ENCODE results near the gene BCOR. TPM values are rescaled to one million over a fixed set of nuclear protein-coding genes. Genes with fewer than 3 reads are reported as not detected.

BCOR gene
- total RNA-seq, 3 donors from 2014 or later: 53.4 to 58.5 (median 54.5) TPM

DNA sequence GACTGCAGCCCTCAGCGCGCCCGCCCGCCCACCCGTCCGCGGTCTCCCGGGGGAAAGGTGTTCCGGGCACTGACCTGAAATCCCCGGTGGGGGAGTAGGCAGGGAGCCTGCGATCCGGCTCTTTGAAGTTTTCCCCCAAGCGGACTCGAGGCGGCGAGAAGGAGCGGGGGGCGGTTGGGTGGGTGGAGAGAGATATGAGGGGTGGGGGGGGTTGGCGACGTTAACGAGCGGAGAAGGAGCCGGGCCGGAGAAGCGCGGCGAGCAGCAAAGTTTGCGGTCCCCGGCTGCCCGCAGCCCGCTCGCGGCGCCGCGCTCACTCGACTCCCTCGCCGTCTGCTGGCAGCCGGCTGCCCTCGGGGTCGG, 636 bp downstream of the BCOR start:
- Mint-ChIP-seq H3K36me3 (ENCODE audit: insufficient read depth) (peaks cover 3% of the 10 kb centered on the region), H3K4me1 (ENCODE audit: low read depth) (peaks cover 23% of the 10 kb centered on the region), H3K27me3 (ENCODE audit: low read depth) (no peaks in the 10 kb centered on the region), H3K9me3 (no peaks in the 10 kb centered on the region), H3K4me3 (peak overlapping the region; percentile 91)
- DNase-seq (no peak), ATAC-seq (peak; percentile 5 to 9)

DNA sequence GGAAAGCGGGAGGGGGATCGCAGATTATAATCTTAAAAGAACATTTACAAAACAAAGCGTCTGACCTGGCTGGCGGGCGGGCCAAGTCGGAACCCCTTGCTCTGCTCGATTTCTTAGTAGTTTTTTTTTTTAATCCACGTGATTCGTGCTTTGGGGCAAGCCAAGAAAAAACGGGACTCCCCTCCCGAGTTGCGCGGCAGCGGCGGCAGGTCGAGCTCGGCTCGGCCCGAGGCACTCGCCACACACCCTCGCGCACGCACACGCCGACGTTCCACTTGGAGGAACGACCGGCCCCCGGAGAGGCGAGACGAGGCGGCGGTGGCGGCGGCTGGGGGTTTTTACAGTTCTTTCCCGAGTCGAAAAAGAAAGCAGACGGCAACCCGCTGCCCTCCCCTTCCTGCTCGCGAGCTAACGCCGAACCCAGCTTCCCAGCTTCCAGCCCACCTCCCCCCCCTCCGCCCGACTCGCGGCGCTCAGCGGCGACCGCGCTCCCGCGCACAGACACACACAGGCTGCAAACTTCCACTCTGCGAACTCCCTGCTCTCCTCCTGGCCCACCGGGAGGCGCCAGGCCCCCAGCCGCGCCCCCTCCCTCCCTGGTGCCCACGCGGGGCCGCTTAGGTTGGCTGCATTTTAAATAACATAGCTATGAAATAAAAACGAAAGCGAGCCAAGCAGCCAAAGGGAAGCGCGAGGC, 1.2 kb downstream of the BCOR start:
- Mint-ChIP-seq H3K4me1 (ENCODE audit: low read depth) (peaks cover 23% of the 10 kb centered on the region), H3K4me3 (peak overlapping the region; percentile 91), H3K9me3 (no peaks in the 10 kb centered on the region), H3K27me3 (ENCODE audit: low read depth) (no peaks in the 10 kb centered on the region), H3K36me3 (ENCODE audit: insufficient read depth) (peaks cover 3% of the 10 kb centered on the region)
- peak; percentile 17 to 20 for ATAC-seq
- DNase-seq: peak; percentile 68

GRCh38 chrX:40095583-40096394, 2.0 kb downstream of the BCOR start:
- no peak for DNase-seq
- Mint-ChIP-seq H3K27me3 (ENCODE audit: low read depth) (no peaks in the 10 kb centered on the region), H3K9me3 (no peaks in the 10 kb centered on the region), H3K36me3 (ENCODE audit: insufficient read depth) (peaks cover 3% of the 10 kb centered on the region), H3K4me1 (ENCODE audit: low read depth) (peaks cover 29% of the 10 kb centered on the region), H3K4me3 (peak overlapping the region; percentile 91)
- peak; percentile 10 for ATAC-seq

DNA sequence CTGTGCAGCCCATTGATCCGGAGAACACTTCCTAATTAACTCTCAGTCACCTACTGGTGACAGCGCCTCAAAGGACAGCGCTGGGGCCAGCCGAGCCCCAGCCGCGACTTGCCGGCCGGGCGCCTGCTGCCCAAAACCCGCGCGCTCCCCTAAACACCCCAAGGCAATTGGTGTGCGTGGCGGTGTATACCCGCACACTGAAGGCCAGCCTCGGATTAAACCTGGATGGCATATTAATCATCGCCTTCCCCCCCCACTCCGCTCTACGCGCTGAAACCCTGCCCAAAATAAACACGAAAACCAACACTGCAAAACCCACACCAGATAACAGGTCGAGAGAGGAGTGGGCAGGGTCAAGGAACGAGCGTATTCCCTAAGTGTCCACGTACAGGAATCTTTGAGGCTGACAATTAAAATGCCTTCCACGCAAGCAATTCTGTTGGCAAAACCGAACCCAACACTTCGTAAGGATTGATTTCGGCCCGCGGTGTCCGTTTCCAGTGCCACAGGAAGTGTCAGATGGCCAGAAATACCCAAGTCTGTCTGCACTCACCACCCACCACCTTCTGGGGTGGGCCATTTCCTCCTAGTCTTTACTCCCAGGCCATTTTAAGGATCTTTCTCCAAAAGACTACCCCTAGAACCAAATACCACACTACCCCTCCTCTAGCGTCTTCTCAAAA, 2.7 kb downstream of the BCOR start:
- DNase-seq (no peak), ATAC-seq (no peak)
- Mint-ChIP-seq H3K4me3 (peak overlapping the region; percentile 91), H3K36me3 (ENCODE audit: insufficient read depth) (peaks cover 3% of the 10 kb centered on the region), H3K9me3 (no peaks in the 10 kb centered on the region), H3K27me3 (ENCODE audit: low read depth) (no peaks in the 10 kb centered on the region), H3K4me1 (ENCODE audit: low read depth) (peaks cover 31% of the 10 kb centered on the region)

- ATAC-seq (no peak), DNase-seq (no peak)
- Mint-ChIP-seq H3K9me3 (no peaks in the 10 kb centered on the region), H3K4me3 (peak overlapping the region; percentile 91), H3K36me3 (ENCODE audit: insufficient read depth) (peaks cover 3% of the 10 kb centered on the region), H3K4me1 (ENCODE audit: low read depth) (peaks cover 28% of the 10 kb centered on the region), H3K27me3 (ENCODE audit: low read depth) (no peaks in the 10 kb centered on the region)
Observed at GRCh38 chrX:40094041-40094899, 3.5 kb downstream of the BCOR start.

DNA sequence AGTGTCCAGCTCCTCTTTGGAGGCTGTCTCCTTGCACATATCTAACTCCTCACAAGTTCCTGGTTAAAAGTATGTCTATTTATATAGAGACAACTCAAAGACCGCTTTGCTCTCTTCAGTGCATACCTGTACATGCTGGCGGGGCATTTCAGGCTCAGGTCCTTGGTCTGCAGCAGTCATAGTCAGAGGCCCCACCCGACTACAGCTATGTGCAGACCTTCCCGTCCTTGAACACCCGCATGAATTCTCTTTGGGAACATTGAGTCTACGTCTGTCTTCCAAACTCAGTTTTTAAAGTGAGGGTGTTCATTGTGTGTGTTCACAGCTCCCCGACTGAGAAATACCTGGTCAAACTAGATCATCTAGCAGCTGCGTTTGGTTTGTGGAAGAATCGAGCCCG, 4.2 kb downstream of the BCOR start:
- Mint-ChIP-seq H3K9me3 (no peaks in the 10 kb centered on the region), H3K27me3 (ENCODE audit: low read depth) (no peaks in the 10 kb centered on the region), H3K36me3 (ENCODE audit: insufficient read depth) (peaks cover 3% of the 10 kb centered on the region), H3K4me1 (ENCODE audit: low read depth) (peaks cover 33% of the 10 kb centered on the region), H3K4me3 (peak overlapping the region; percentile 91)
- no peak for ATAC-seq
- no peak for DNase-seq

DNA sequence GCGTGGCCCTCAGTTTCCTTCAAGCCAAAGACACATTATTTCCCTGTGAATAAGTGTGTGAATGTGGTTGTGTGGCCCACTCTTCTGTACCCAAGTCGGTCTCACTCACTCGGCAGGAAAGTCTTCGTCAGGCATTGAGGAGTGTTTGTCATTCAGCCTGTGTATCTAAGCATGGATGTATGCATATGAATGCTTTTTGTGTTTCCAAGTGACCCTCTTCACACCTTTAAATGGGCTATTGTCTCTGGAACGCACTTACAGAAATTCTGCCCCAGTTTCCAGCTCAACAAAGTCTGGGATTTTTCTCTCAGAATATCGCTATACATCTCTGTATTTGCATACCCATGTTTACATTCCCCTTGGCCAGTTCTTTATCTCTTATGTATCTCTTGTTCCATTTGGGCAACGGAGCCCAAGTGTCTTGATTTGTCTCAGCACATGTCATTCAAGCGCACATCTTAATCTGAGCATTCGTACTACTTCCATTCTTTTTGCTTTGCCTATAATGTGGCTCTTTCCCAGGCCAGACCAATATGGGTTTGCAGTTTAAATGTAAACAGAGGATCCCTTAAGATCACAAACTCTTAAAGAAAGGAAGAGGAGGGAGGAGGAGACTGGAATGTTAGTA, 4.8 kb downstream of the BCOR start:
- peaks cover 3% of the 10 kb centered on the region for H3K36me3 Mint-ChIP-seq (ENCODE audit: insufficient read depth)
- H3K9me3 Mint-ChIP-seq: no peaks in the 10 kb centered on the region
- no peaks in the 10 kb centered on the region for H3K27me3 Mint-ChIP-seq (ENCODE audit: low read depth)
- H3K4me1 Mint-ChIP-seq (ENCODE audit: low read depth): peaks cover 38% of the 10 kb centered on the region
- no peak for ATAC-seq
- H3K4me3 Mint-ChIP-seq: peak overlapping the region; percentile 71
- no peak for DNase-seq

DNA sequence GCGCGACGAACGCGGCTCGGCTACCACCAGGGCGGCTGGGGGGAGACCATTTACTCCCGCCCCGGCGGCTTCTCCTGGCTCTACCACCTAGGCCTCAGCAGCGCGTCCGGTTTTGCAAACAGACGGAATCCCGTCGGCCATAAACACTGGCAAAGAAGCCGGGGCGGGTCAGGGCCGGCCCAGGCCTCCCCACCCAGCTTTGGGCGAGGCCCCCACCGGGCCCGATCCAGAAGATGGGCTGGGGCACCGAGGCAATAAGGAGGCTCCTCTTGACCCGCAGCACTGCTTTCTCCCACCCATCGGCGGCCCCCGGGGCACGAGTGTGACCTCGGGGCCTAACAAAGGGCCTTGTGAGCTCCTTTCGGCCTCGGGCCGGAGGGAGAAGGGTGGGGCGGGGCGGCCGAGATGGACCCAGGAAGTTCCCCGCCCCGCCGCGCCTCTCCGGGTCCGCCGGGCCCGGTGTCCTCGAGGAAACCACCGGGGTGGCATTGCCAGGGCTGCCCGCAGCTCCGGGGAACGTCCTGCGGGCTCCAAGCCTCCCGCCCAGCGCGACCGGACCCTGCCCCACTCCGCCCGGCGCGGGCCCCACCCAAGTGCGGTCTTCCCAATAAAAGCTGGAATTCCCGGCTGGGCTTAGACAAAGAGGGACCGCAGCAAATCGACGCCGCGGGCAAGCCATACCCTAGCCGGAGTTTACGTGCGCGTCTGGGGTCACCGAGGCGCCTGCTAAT, 5.9 kb downstream of the BCOR start:
- Mint-ChIP-seq H3K27me3 (ENCODE audit: low read depth) (no peaks in the 10 kb centered on the region), H3K4me1 (ENCODE audit: low read depth) (peaks cover 42% of the 10 kb centered on the region), H3K36me3 (ENCODE audit: insufficient read depth) (peaks cover 3% of the 10 kb centered on the region), H3K9me3 (no peaks in the 10 kb centered on the region), H3K4me3 (no peak overlapping the region)
- DNase-seq (no peak), ATAC-seq (no peak)

DNA sequence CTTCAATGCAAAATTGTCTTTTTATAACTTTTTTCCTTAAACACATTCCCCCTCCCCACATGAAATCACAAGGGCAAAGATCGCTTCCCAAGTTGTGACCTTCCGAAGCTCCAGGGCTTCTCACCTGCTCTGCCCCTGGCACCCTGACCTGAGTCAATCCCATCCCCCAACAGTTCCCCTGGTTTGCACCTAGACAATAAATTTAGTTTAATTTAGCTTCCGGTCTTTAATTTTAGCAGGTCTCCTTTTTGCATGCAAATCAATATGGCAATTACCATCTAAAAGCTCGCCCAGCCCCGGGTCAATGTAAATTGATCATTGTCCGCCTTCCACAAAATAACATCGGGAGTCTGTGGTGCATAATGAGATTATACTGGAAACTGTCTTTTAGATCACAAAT, 6.8 kb downstream of the BCOR start:
- peaks cover 48% of the 10 kb centered on the region for H3K4me1 Mint-ChIP-seq (ENCODE audit: low read depth)
- H3K27me3 Mint-ChIP-seq (ENCODE audit: low read depth): no peaks in the 10 kb centered on the region
- H3K9me3 Mint-ChIP-seq: no peaks in the 10 kb centered on the region
- H3K4me3 Mint-ChIP-seq: peak overlapping the region; percentile 60
- ATAC-seq (no peak), DNase-seq (no peak)
- H3K36me3 Mint-ChIP-seq (ENCODE audit: insufficient read depth): peaks cover 3% of the 10 kb centered on the region

- H3K27me3 Mint-ChIP-seq (ENCODE audit: low read depth): no peaks in the 10 kb centered on the region
- peak overlapping the region; percentile 60 for H3K4me3 Mint-ChIP-seq
Observed at GRCh38 chrX:40090050-40090804, 7.5 kb downstream of the BCOR start.

GRCh38 chrX:40088803-40089540, 8.8 kb downstream of the BCOR start:
- DNase-seq (no peak), ATAC-seq (no peak)
- Mint-ChIP-seq H3K9me3 (no peaks in the 10 kb centered on the region), H3K36me3 (ENCODE audit: insufficient read depth) (peaks cover 3% of the 10 kb centered on the region), H3K27me3 (ENCODE audit: low read depth) (no peaks in the 10 kb centered on the region), H3K4me1 (ENCODE audit: low read depth) (peaks cover 64% of the 10 kb centered on the region), H3K4me3 (peak overlapping the region; percentile 41)

More at GRCh38 chrX:40090050-40090804, 7.5 kb downstream of the BCOR start:
- H3K9me3 Mint-ChIP-seq: no peaks in the 10 kb centered on the region
- no peak for DNase-seq
- H3K4me1 Mint-ChIP-seq (ENCODE audit: low read depth): peaks cover 52% of the 10 kb centered on the region
- peak in 1 of 2 donors; percentile 9 for ATAC-seq
- H3K36me3 Mint-ChIP-seq (ENCODE audit: insufficient read depth): peaks cover 3% of the 10 kb centered on the region

DNA sequence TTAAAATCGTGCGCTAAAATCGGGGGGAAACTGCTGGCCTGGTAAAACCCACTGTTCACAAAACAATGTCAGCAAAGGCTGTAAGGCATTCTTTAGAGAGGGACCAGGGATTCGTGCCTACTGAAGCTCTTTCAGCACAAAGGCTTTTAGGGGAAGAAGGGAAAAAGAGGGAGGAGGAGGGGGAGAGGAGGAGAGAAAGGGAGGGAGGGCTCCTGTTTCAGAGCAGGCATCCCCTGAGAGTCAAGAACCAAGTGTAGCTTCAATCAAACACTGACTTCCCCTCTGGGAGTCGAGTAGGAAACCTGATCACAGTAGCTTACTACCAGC, 9.5 kb downstream of the BCOR start:
- Mint-ChIP-seq H3K27me3 (ENCODE audit: low read depth) (no peaks in the 10 kb centered on the region), H3K9me3 (no peaks in the 10 kb centered on the region), H3K36me3 (ENCODE audit: insufficient read depth) (peaks cover 3% of the 10 kb centered on the region), H3K4me1 (ENCODE audit: low read depth) (peaks cover 61% of the 10 kb centered on the region), H3K4me3 (no peak overlapping the region)
- no peak for DNase-seq
- ATAC-seq: no peak
